ENCODE results near the gene XXYLT1.
"Not testable (repeated sequence)": the region's sequence is repeated elsewhere in the genome, so short reads cannot be mapped to it uniquely, and the experiment has no call there.

Gene XXYLT1

DNA sequence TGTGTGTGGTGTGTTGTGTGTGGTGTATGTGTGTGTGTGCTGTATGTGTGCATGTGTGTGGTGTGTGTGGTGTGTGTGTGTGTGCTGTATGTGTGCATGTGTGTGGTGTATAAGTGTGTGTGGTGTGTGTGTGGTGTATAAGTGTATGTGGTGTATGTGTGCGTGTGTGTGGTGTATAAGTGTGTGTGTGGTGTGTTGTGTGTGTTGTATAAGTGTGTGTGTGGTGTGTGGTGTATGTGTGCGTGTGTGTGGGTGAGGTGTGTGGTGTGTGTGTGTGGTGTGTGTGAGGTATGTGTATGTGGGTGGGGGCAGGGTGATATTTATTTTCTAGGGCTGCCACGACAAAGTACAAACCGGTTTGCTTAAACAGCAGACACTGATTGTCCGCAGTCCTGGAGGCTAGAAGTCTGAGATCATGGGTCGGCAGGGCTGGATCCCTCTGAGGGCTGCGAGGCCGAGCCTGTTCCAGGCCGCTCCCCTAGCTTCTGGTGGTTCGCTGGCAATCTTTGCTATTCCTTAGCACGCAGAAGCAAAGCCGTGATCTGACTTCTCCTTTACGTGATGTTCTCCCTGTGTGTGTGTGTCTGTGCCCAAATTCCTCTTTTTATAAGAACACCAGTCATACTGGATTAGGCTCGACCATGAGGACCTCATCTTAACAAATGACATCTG, 160.2 kb downstream of the XXYLT1 start:
- no peak for DNase-seq (ENCODE audit: insufficient read length, low spot score)
- FAIRE-seq: no peak
- TF ChIP-seq POLR2A (IDR thresholded peaks at IDR 0.05; ENCODE audit: low read depth, low read length): no peak

DNA sequence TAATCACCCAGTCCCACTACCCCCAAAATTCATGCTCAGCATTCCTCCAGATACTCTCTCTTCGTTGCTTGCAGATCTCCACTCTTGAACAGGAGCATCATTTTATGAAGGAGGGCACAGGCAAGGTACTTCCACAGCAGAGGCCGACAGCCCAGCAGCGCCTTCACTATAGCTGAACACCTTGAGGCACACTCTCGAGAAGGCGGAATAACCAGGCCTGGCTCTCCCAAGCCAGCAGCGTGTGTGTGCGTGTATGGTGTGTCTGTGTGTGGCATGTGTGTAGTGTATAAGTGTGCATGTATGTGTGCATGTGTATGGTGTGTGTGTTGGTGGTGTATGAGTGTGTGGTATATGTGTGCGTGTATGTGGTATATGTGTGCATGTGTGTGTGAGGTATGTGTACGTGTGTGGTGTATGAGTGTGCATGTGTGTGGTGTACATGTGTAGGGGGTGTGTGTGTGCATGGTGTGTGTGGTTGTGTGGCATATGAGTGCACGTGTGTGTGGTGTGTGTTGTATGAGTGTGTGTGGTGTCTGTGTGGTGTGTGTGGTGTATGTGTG, 161.8 kb downstream of the XXYLT1 start:
- DNase-seq (ENCODE audit: insufficient read length, low spot score) (no peak), FAIRE-seq (no peak)
- no peak for TF ChIP-seq POLR2A (IDR thresholded peaks at IDR 0.05; ENCODE audit: low read depth, low read length)

DNA sequence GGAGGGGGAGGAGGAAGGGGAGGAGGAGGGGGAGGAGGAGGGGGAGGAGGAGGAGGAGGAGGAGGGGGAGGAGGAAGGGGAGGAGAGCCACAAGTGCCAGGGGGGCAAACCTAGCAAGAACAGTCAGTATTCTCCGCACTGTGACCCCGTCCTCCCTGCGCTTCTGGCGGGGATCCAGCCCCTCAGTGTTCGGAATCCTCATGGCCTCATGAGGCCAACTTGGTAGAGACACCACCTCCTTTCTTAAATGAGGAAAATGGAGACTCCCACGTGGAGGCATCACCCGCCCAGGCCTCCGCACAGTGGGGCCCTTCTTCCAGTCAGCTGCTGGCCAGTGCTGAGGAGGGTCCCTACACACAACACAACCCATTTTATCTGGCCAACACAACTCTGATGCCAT, 163.4 kb downstream of the XXYLT1 start:
- TF ChIP-seq POLR2A (IDR thresholded peaks at IDR 0.05; ENCODE audit: low read depth, low read length): no peak
- no peak for DNase-seq (ENCODE audit: insufficient read length, low spot score)
- FAIRE-seq: no peak

DNA sequence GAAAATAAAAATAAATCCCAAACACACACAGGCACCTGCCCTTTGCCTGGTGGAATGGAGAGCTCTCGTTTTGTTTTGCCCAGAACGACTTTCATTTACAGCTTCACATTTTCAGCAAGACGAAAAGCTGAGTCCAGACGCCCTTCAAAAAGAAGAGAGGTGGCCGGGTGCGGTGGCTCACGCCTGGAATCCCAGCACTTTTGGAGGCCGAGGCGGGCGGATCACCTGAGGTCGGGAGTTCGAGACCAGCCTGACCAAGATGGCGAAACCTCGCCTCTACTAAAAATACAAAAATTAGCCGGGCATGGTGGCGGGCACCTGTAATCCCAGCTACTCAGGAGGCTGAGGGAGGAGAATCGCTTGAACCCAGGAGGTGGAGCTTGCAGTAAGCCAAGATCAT, 163.9 kb downstream of the XXYLT1 start:
- FAIRE-seq; DNase-seq (ENCODE audit: insufficient read length, low spot score): not testable (repeated sequence)

DNA sequence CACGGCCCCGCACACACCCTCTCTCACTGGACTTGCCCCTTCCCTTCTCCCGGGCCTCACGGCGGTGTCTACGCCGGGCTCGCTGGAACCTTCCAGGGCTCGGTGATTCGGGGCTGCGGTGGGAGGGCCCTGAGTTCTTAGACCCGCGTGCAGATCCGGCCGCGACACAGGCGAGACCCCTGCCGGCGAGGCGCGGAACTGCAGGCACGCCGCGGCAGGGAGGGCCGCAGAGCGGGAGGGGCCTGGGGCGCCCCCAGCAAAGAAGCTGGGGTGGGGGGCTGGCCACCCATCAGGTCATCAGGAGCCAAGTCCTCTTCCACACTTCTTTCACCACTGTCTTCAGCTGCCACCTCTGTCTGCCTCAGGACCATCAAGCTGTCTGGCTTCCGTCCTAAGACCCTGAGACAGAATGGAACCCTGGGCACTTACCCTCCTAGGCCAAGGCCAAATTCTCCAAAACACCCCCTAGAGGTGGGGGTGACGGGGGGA, 164.5 kb downstream of the XXYLT1 start:
- peak; percentile 80 for DNase-seq (ENCODE audit: insufficient read length, low spot score)
- FAIRE-seq: no peak
- no peak for TF ChIP-seq POLR2A (IDR thresholded peaks at IDR 0.05; ENCODE audit: low read depth, low read length)

DNA sequence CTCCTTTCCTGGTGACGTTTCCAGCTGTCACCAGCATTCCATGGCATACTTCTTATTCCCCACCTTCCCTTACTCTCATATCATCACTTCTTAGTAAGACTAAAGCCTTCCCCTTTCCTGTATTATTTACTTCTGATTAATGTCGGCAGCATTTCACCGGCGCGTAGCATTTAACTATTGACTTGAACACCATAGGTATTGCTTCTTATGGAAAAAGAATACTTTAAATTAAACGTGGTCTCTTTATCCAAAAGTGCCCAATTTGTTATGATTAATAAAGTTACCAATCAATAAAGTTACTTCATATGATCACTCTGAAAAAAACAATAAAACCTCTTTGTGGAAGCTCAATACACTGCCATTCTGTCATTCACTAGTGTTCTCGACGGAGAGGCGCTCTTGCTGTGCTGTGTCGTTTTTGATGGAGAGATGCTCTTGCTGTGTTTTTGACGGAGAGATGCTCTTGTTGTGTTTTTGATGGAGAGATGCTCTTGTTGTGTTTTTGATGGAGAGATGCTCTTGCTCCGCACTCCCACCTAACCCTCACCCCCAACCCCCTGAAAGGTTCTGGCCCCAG, 165.0 kb downstream of the XXYLT1 start:
- no peak for DNase-seq (ENCODE audit: insufficient read length, low spot score)
- FAIRE-seq: no peak
- no peak for TF ChIP-seq POLR2A (IDR thresholded peaks at IDR 0.05; ENCODE audit: low read depth, low read length)

DNA sequence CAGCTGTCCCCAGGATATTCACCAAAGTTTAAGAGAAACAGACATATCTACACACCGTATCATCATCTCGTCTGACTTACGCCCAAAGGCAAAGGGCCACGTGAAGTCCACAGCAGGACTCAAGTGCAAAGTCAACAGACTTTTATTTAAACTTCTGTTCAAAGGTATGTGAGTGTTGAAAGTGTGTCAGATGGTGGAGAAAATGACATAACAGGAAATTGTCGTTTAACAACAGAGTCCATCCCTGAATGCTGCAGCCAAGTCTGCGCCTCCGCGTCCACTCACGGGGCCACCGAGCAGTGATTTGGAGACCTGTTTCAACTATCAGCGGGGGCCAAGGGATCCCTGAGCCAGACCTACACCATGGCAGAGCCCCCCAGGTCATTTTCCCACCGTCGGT, 165.6 kb downstream of the XXYLT1 start:
- no peak for FAIRE-seq
- TF ChIP-seq POLR2A (IDR thresholded peaks at IDR 0.05; ENCODE audit: low read depth, low read length): no peak
- DNase-seq (ENCODE audit: insufficient read length, low spot score): no peak

DNA sequence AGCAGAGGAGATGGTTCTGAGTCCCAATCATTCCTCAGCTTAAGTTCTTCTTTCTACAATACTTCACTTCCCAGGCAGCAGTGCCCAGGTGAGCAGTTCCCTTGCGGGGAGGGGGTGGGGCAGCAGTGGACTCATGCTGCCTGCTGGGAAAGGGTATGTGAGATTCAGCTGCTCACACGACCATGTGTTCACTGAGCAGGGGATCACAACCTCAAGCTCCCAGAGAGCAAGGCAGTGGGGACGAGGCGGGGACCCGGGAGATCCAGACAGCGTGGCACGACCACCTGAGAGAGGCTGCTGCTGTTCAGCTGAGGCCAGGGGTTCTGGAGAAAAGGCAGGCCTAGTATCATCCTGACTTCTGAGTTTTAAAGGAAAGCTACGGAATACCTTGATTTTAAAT, 166.6 kb downstream of the XXYLT1 start:
- DNase-seq (ENCODE audit: insufficient read length, low spot score) (no peak), FAIRE-seq (no peak)
- TF ChIP-seq POLR2A (IDR thresholded peaks at IDR 0.05; ENCODE audit: low read depth, low read length): no peak

DNA sequence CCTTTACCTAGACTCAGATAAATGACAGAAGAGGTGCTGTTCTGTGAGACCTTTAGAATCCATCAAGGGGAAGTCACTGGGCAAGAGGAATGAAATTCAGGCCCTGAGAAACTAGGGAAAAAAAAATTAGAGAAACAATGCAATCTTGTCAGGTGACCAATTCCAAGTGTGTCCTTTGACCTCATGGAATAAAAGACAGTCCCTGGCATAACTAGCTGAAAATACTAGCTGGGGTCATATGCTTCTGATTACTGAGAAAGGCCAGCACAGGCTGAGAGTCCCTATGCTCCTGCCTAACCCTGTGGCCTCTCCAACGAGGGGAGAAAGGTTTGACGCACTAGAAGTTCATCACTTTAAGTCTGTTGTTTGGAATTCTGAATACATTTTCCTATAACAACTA, 167.3 kb downstream of the XXYLT1 start:
- TF ChIP-seq POLR2A (IDR thresholded peaks at IDR 0.05; ENCODE audit: low read depth, low read length): no peak
- DNase-seq (ENCODE audit: insufficient read length, low spot score) (no peak), FAIRE-seq (no peak)

DNA sequence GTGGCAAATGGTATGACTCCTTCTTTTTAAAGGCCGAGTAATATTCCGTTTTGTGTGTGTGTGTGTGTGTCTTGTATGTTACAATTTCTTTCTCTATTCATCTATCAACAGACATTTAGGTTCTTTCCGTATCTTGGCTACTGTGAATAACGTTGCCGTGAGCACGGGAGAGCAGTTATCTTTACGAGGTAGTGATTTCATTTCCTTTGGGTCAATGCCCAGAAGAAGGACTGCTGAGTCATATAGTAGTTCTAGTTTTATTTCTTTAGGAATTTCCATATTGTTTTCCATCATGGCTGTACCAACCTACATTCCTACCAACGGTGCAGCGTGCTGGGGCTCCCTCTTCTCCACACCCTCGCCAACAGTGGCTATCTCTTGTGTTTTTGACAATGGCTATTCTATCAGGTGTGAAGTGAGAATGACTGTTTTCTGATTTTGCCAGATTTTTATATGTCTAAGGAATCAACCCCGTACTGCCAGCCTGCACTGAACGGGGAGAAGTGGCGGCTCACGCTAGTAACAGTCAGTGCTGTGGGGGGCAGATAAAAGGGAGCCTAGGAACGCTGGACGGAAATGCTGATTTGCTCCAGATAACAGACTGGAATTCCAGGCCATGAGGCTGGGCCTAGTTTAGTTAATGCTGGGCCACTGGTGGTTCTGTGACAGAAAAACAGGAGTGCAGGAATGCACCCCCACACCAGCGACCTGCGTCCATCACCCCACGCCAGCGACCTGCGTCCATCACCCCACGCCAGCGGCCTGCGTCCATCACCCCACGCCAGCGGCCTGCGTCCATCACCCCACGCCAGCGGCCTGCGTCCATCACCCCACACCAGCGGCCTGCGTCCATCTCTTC, 168.1 kb downstream of the XXYLT1 start:
- FAIRE-seq: peak; percentile 94
- DNase-seq (ENCODE audit: insufficient read length, low spot score): peak; percentile 82
- TF ChIP-seq POLR2A (IDR thresholded peaks at IDR 0.05; ENCODE audit: low read depth, low read length): no peak

DNA sequence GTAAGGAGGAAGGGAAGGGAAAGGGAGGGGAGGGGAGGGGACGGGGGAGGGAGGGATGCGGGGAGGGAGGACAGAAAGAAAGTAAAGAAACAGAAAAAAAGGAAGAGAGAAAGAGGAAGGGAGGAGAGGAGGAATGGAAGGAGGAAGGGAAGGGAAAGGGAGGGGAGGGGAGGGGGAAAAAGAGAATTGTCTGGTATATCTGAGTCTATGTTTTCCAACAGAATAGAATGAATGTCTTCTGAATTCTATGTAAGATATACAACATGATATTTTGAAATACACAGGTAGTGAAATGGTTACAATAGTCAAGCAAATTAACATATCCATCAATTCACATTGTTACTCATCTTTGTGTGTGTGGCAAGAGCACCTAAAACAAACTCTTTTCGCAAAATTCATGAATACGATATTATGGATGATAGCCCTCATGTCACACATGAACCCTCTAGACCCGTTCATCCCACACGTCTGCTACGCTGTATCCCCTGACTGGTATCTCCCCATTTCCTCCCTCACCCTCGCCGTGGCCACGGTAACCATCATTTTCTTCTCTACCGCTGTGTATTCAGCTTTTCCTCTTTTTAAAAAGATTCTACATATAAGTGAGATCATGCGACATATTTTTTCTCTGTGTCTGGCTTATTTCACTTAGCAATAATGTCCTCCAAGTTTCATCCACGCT, 168.9 kb downstream of the XXYLT1 start:
- TF ChIP-seq POLR2A (IDR thresholded peaks at IDR 0.05; ENCODE audit: low read depth, low read length): no peak
- no peak for FAIRE-seq
- no peak for DNase-seq (ENCODE audit: insufficient read length, low spot score)

DNA sequence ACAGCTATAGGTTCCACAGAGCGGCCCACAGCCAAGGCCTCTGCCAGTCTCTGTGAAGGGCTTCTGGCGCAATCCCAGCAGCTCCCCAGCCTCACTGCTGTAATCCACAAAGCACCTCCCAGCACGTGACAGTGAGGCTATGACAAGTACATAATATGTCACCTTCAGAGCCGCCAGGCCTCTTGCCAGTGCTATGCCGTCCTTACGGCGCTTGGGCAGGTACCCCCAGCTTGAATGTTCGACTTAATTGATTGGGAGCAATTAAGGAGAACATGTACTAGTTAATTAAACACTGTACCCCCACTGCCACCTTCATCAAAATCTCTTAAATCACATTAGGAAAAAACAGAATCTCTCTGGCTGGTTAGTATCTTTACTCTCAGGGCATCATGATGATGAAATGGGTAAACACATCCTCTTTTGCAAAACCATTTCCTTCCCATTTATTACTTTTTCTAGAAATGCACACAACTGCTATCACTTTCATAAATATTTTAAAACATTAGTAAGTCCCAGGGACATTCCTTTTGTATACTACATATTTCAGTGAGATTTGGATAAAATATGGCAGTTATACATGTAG, 169.9 kb downstream of the XXYLT1 start:
- no peak for TF ChIP-seq POLR2A (IDR thresholded peaks at IDR 0.05; ENCODE audit: low read depth, low read length)
- FAIRE-seq (no peak), DNase-seq (ENCODE audit: insufficient read length, low spot score) (no peak)

DNA sequence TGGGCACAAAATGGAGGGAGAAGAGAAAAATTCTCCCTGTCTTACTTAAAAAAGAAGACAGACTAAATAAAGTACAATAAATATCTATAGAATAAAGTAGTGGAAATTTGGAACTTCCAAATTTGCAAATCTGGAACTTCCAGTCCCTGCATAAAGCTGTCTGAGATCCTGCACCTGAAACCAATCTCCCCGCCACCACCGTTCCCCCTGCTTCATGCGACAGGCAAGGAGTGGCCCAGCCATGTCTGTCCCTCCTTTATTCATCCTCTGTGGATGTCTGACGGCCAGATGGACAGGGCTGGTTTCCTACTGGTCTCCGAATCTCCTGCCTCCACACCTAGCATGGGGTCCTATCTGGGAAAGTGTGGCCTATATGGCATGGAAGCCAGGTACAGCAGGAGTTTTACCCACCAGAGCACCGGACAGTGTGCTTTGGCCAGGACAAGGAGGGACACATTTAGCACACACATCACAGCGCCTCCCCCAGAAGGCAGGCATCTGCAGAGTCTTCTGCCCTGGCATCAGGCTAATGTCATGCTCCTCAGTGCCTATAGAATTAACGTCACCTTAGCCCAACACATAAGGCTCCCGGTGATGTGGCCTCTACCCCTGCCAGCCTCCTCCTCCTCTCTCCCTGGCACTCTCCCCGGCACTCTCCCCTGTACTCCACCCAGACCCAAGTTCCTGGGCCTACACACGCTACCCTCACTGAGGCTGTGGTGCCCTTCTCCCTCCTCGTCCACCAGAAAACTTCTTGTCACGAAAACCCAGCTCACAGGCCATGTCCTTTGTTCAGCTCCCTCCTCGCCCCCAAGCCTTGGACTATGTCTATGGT, 170.8 kb downstream of the XXYLT1 start:
- no peak for TF ChIP-seq POLR2A (IDR thresholded peaks at IDR 0.05; ENCODE audit: low read depth, low read length)
- no peak for FAIRE-seq
- DNase-seq (ENCODE audit: insufficient read length, low spot score): no peak

Measured in H54 (cell line).